Measurements from ENCODE around the gene HDGF.

DNA sequence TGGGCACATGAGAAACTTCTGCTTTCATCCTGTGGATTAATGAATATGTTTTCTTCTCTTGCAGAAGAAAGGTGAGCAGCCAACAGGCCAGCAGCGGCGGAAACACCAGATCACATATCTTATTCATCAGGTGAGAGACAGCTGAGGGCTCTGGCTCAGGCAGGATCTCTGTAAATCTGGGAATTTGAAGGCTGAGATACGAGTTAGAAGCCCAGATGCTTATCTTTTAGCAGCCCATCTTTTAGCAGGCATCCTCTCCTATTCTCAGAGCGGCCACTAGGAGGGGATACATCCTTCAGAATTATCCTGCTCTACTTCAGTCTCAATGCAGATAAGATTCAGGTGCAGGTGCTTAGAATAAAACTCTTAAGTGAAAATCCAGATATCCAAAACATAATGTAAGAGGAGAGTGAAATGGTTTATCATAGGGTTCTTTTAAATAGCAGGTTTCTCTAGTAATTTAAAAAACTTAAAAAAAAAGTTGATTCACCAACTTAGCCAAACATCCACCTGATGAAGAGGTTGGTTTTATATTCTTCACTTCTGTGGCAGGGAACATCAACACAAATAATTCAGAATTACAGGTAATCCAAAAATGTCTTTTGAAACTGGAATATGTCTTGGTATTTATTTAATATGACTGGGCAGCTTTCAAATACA lies 45.9 kb upstream of the HDGF start:
- TF ChIP-seq, protein P1, sequence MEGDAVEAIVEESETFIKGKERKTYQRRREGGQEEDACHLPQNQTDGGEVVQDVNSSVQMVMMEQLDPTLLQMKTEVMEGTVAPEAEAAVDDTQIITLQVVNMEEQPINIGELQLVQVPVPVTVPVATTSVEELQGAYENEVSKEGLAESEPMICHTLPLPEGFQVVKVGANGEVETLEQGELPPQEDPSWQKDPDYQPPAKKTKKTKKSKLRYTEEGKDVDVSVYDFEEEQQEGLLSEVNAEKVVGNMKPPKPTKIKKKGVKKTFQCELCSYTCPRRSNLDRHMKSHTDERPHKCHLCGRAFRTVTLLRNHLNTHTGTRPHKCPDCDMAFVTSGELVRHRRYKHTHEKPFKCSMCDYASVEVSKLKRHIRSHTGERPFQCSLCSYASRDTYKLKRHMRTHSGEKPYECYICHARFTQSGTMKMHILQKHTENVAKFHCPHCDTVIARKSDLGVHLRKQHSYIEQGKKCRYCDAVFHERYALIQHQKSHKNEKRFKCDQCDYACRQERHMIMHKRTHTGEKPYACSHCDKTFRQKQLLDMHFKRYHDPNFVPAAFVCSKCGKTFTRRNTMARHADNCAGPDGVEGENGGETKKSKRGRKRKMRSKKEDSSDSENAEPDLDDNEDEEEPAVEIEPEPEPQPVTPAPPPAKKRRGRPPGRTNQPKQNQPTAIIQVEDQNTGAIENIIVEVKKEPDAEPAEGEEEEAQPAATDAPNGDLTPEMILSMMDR (IDR thresholded peaks at IDR 0.05) = peak; percentile 28 to 62 (median 60)
- TF ChIP-seq EP300 (IDR thresholded peaks at IDR 0.05) = no peak
- no peak for TF ChIP-seq POLR2A (IDR thresholded peaks at IDR 0.05)
- no peak for TF ChIP-seq POLR2AphosphoS5 (IDR thresholded peaks at IDR 0.05)

Data from upper lobe of left lung (tissue), 4 donors.